ENCODE measurements around the gene ZNF165. TPM values are rescaled to one million over a fixed set of nuclear protein-coding genes. Genes with fewer than 3 reads are reported as not detected.

Gene ZNF165
- total and polyA plus RNA-seq, 2 of the 8 experiments (the other 6 are each of a cell fraction or from before 2014, with no cell fraction given), result 1.2 to 9.3 TPM

GRCh38 chr6:28136585-28137504, 56.5 kb downstream of the ZNF165 start (continued):
- TF ChIP-seq CTBP2 (IDR thresholded peaks at IDR 0.05; ENCODE audit: borderline replicate concordance, insufficient read depth, insufficient read length, low read length), result peak; percentile 45
- peak; percentile 73 for TF ChIP-seq YY1 (IDR thresholded peaks at IDR 0.05; ENCODE audit: low read depth, low read length)
- TF ChIP-seq EGR1 (IDR thresholded peaks at IDR 0.05; ENCODE audit: borderline replicate concordance, low read depth, low read length), result peak; percentile 42; the same call in 1 of the 2 replicates
- TF ChIP-seq TAF7 (optimal IDR thresholded peaks at IDR 0.05; ENCODE audit: borderline replicate concordance, low read depth, low read length), result peak; percentile 50
- peak; percentile 62 to 67 for TF ChIP-seq POLR2A (IDR thresholded peaks at IDR 0.05; ENCODE audit: control extremely low read depth in 1 of 2, low read depth in 2 of 2, low read length in 2 of 2)
- peak in 1 of 2 experiments; percentile 49; a peak in 1 of 3 replicates for TF ChIP-seq EP300 (IDR thresholded peaks at IDR 0.05; ENCODE audit: borderline replicate concordance in 1 of 2, low read depth in 2 of 2, low read length in 2 of 2)
- no peak for TF ChIP-seq FOSL1 (IDR thresholded peaks at IDR 0.05; ENCODE audit: insufficient read depth, low read depth, low read length)
- TF ChIP-seq RNF2 (IDR thresholded peaks at IDR 0.05; ENCODE audit: borderline replicate concordance, low read depth, low read length, missing control alignments, poor library complexity, severe bottlenecking), result no peak
- peak; percentile 95 for TF ChIP-seq TAF1 (IDR thresholded peaks at IDR 0.05; ENCODE audit: low read depth, low read length)
- peak; percentile 75; the same call in 1 of the 2 replicates for TF ChIP-seq ATF2 (IDR thresholded peaks at IDR 0.05; ENCODE audit: low read length)
- peak; percentile 64 for TF ChIP-seq SRF (IDR thresholded peaks at IDR 0.05; ENCODE audit: low read depth, low read length)
- peak; percentile 98 for TF ChIP-seq GABPA (IDR thresholded peaks at IDR 0.05; ENCODE audit: borderline replicate concordance, insufficient read depth, low read length)
- TF ChIP-seq, protein P1, sequence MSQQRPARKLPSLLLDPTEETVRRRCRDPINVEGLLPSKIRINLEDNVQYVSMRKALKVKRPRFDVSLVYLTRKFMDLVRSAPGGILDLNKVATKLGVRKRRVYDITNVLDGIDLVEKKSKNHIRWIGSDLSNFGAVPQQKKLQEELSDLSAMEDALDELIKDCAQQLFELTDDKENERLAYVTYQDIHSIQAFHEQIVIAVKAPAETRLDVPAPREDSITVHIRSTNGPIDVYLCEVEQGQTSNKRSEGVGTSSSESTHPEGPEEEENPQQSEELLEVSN (IDR thresholded peaks at IDR 0.05), result peak; percentile 25; the same call in 1 of the 2 replicates
- TF ChIP-seq RAD21 (IDR thresholded peaks at IDR 0.05 in 1 of 2, conservative IDR thresholded peaks at IDR 0.05 in 1 of 2; ENCODE audit: low read depth in 2 of 2, low read length in 2 of 2), result peak; percentile 22 to 23; a peak in 2 of 4 replicates
- TF ChIP-seq TCF12 (IDR thresholded peaks at IDR 0.05; ENCODE audit: low read depth, low read length), result peak; percentile 48; the same call in 1 of the 2 replicates
- TF ChIP-seq POU5F1 (IDR thresholded peaks at IDR 0.05; ENCODE audit: low read depth, low read length), result peak; percentile 61; the same call in 1 of the 2 replicates
- TF ChIP-seq KDM5A (IDR thresholded peaks at IDR 0.05; ENCODE audit: low read length), result peak; percentile 76
- peak; percentile 53; the same call in 1 of the 2 replicates for TF ChIP-seq CREB1 (IDR thresholded peaks at IDR 0.05)
- TF ChIP-seq NANOG (IDR thresholded peaks at IDR 0.05; ENCODE audit: insufficient read depth, low read depth, low read length, poor library complexity, severe bottlenecking), result no peak
